Neuronal stem cell (in vitro differentiated cells): ENCODE measurements around the gene LPP.

ENCODE experiments used
- DNase-seq: peaks from one replicate; pipeline ENCODE4 v3.0.0-alpha.2; 2013; ENCODE audit warnings: low spot score
- H2AFZ ChIP-seq: one replicate; pipeline ENCODE4 v1.6.1; 2013; ENCODE audit warnings: mild to moderate bottlenecking, low read length, inconsistent platforms
- H2AK5ac ChIP-seq: 2 replicates; pipeline ENCODE4 v1.6.1; 2013; ENCODE audit warnings: low read depth, mild to moderate bottlenecking, inconsistent platforms, low read length, moderate library complexity, mixed read lengths
- H2BK120ac ChIP-seq: 2 replicates; pipeline ENCODE4 v1.6.1; 2013; ENCODE audit warnings: low read depth, mild to moderate bottlenecking, inconsistent platforms, low read length, moderate library complexity, mixed read lengths
- H2BK12ac ChIP-seq: one replicate; pipeline ENCODE4 v1.6.1; 2013; ENCODE audit warnings: low read length, inconsistent platforms
- H2BK15ac ChIP-seq: 2 replicates; pipeline ENCODE4 v1.6.1; 2013; ENCODE audit warnings: mild to moderate bottlenecking, low read length, inconsistent platforms, mixed read lengths
- H2BK5ac ChIP-seq: one replicate; pipeline ENCODE4 v1.6.1; 2013; ENCODE audit warnings: inconsistent platforms, mild to moderate bottlenecking, low read length, moderate library complexity
- H3K14ac ChIP-seq: one replicate; pipeline ENCODE4 v1.6.1; 2013; ENCODE audit warnings: low read length, inconsistent platforms
- H3K18ac ChIP-seq: 2 replicates; pipeline ENCODE4 v1.6.1; 2013; ENCODE audit warnings: low read length, inconsistent platforms
- H3K23ac ChIP-seq: 2 replicates; pipeline ENCODE4 v1.6.1; 2013; ENCODE audit warnings: low read depth, mild to moderate bottlenecking, mixed read lengths, low read length, inconsistent platforms; ENCODE audit not compliant: poor library complexity
- H3K27ac ChIP-seq: replicated peaks from 3 replicates; pipeline ENCODE4 v1.5.1; 2013; ENCODE audit warnings: low read length, inconsistent platforms
- H3K27me3 ChIP-seq, 3 experiments: 2 replicates each; pipeline ENCODE4 v1.6.1; 2013; ENCODE audit warnings: low read length in 3 of 3, mild to moderate bottlenecking in 2 of 3, inconsistent platforms in 1 of 3, low read depth in 1 of 3, mixed read lengths in 1 of 3, moderate library complexity in 1 of 3; ENCODE audit not compliant: control insufficient read depth in 3 of 3, insufficient read depth in 3 of 3
- H3K36me3 ChIP-seq, 2 donors: replicated peaks in 1 of 2; 2 replicates each; pipeline ENCODE4 v1.6.1; 2013; ENCODE audit warnings: low read length in 2 of 2; ENCODE audit not compliant: control insufficient read depth in 2 of 2, insufficient read depth in 2 of 2
- H3K4ac ChIP-seq: 2 replicates; pipeline ENCODE4 v1.6.1; 2013; ENCODE audit warnings: inconsistent platforms, mild to moderate bottlenecking, low read length, moderate library complexity
- H3K4me1 ChIP-seq, 2 donors: 1 replicate in 1 of 2; 2 replicates in 1 of 2; pipeline ENCODE4 v1.6.1; 2013; ENCODE audit warnings: low read length in 2 of 2, low read depth in 1 of 2; ENCODE audit not compliant: control insufficient read depth in 2 of 2, insufficient read depth in 1 of 2
- H3K4me2 ChIP-seq: one replicate; pipeline ENCODE4 v1.6.1; 2013; ENCODE audit warnings: mild to moderate bottlenecking, low read length, inconsistent platforms; ENCODE audit not compliant: insufficient read depth, poor library complexity, severe bottlenecking
- H3K4me3 ChIP-seq, 2 donors: 2 replicates each; pipeline ENCODE4 v1.5.1; 2013; ENCODE audit warnings: low read length in 2 of 2, mild to moderate bottlenecking in 2 of 2, inconsistent platforms in 1 of 2, moderate library complexity in 1 of 2
- H3K79me1 ChIP-seq: one replicate; pipeline ENCODE4 v1.6.1; 2013; ENCODE audit warnings: low read depth, mild to moderate bottlenecking, inconsistent platforms, low read length, moderate library complexity
- H3K9ac ChIP-seq: one replicate; pipeline ENCODE4 v1.6.1; 2013; ENCODE audit warnings: mild to moderate bottlenecking, low read depth, low read length, inconsistent platforms; ENCODE audit not compliant: poor library complexity
- H3K9me3 ChIP-seq, 2 donors: replicated peaks in 1 of 2; 2 replicates each; pipeline versions ENCODE3 to v1.6.1; 2013; ENCODE audit warnings: low read length in 2 of 2, mild to moderate bottlenecking in 2 of 2, inconsistent platforms in 1 of 2, low read depth in 1 of 2, mixed read lengths in 1 of 2, moderate library complexity in 1 of 2; ENCODE audit not compliant: control insufficient read depth in 2 of 2, insufficient read depth in 1 of 2
- H4K8ac ChIP-seq: one replicate; pipeline ENCODE4 v1.6.1; 2013; ENCODE audit warnings: low read depth, mild to moderate bottlenecking, inconsistent platforms, low read length, moderate library complexity
- H4K91ac ChIP-seq: one replicate; pipeline ENCODE4 v1.6.1; 2013; ENCODE audit warnings: low read length, low read depth, mild to moderate bottlenecking, inconsistent platforms; ENCODE audit not compliant: poor library complexity
- WGBS, 2 donors: extraction: QIAGEN DNeasy Blood & Tissue Kit; methylation state at CpG; one replicate each; pipeline ENCODE4 v1.1.7; 2013; ENCODE audit warnings: missing lambda C conversion rate in 2 of 2, mixed read lengths in 1 of 2; ENCODE audit not compliant: insufficient read length in 2 of 2, insufficient replicate concordance in 1 of 2; ENCODE audit errors: extremely low coverage in 2 of 2; 5-methylcytosine and 5-hydroxymethylcytosine counted together

Gene LPP

DNA sequence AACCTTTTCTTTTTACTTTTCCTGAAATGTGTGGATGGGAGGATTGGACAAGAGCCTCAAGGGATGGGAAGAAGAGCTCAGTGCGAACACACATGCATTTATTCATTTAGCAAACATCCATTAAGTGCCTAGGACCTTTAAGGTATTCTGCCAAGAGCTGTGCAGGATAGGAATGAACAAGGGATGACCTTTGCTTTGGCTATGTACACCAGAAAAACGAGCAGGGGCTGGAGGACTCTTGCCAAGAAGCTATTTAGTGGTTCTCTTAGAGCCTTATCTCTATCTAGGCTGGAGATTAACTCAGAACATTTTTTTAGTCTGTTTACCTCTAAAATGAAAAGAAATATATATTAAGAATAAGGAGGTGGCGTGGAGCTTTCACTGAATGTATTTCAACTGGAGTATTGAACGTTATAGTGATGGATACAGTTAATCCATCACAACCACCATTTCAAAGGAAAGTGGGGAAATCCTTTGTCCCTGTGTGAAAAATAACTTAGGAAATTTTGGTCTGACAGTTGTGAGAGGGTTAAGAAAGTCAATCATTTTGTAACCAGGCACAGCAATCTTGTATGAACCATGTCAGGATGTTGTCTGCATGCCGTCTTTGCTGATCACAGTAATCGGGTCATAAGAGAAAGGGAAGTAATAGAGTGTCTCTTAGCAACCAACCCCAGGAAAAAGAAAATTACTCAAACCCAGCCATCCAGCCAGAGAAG, 279.0 kb downstream of the LPP start:
- H3K23ac ChIP-seq = no peak overlapping the region
- no peak overlapping the region for H2BK5ac ChIP-seq
- no peak overlapping the region for H3K14ac ChIP-seq
- WGBS, 2 donors = no CpG with 5 or more reads among the region's 6 CpGs
- H3K4me2 ChIP-seq = no peak overlapping the region
- H4K8ac ChIP-seq = no peak overlapping the region
- H3K27me3 ChIP-seq = no peaks in the 10 kb centered on the region
- H2BK120ac ChIP-seq = no peak overlapping the region
- no peaks in the 10 kb centered on the region for H3K79me1 ChIP-seq
- H3K4ac ChIP-seq = no peak overlapping the region
- no peak overlapping the region for H2BK15ac ChIP-seq
- no peak overlapping the region for H3K27ac ChIP-seq
- no peak overlapping the region for H3K4me3 ChIP-seq
- no peak for DNase-seq
- no peak overlapping the region for H3K9ac ChIP-seq
- no peaks in the 10 kb centered on the region for H3K9me3 ChIP-seq
- H3K4me1 ChIP-seq = peaks cover 4 to 5% of the 10 kb centered on the region in 2 donors
- no peaks in the 10 kb centered on the region for H3K36me3 ChIP-seq
- no peak overlapping the region for H2AK5ac ChIP-seq
- no peak overlapping the region for H2BK12ac ChIP-seq
- no peak overlapping the region for H4K91ac ChIP-seq
- no peak overlapping the region for H3K18ac ChIP-seq
- H2AFZ ChIP-seq = no peak overlapping the region

GRCh38 chr3:188433521-188434150, 279.7 kb downstream of the LPP start:
- H3K23ac ChIP-seq = no peak overlapping the region
- peaks cover 4 to 5% of the 10 kb centered on the region in 2 donors for H3K4me1 ChIP-seq
- no peak overlapping the region for H2BK5ac ChIP-seq
- H3K4ac ChIP-seq = no peak overlapping the region
- H3K14ac ChIP-seq = no peak overlapping the region
- no peak overlapping the region for H2BK12ac ChIP-seq
- no peak overlapping the region for H3K9ac ChIP-seq
- H3K18ac ChIP-seq = no peak overlapping the region
- H3K4me2 ChIP-seq = no peak overlapping the region
- no peak overlapping the region for H2AFZ ChIP-seq
- no peaks in the 10 kb centered on the region for H3K79me1 ChIP-seq
- no peaks in the 10 kb centered on the region for H3K9me3 ChIP-seq
- no peak overlapping the region for H2BK15ac ChIP-seq
- no CpG with 5 or more reads among the region's 5 CpGs for WGBS, 2 donors
- no peaks in the 10 kb centered on the region for H3K27me3 ChIP-seq
- no peak overlapping the region for H3K27ac ChIP-seq
- no peak overlapping the region for H2BK120ac ChIP-seq
- no peak for DNase-seq
- no peaks in the 10 kb centered on the region for H3K36me3 ChIP-seq
- no peak overlapping the region for H3K4me3 ChIP-seq
- H4K91ac ChIP-seq = no peak overlapping the region
- no peak overlapping the region for H2AK5ac ChIP-seq
- H4K8ac ChIP-seq = no peak overlapping the region

DNA sequence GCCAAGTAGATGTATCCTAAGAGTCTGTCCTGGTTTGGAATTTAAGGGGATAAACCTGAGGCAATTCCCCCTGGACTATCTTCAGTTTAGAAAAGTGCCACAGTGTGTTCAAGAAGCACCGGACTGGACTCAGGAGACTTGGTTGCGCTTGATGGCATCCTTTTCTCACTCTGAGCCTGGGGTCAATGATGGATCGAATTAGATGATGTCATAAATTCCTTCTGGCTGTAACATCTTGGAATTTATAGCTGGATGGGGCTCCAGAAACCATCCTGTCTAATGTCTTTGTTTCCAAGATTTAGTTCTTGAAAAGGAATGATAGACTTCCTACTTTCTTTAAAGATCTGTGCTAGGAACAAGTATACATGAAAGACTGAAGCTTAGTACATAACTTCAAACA, 280.6 kb downstream of the LPP start:
- Histone ChIP-seq H3K4me3 (no peak overlapping the region), H2BK5ac (no peak overlapping the region), H2AK5ac (no peak overlapping the region), H4K8ac (no peak overlapping the region), H3K27me3 (no peaks in the 10 kb centered on the region), H3K4me1 (peaks cover 4 to 5% of the 10 kb centered on the region in 2 donors), H3K36me3 (no peaks in the 10 kb centered on the region), H2BK12ac (no peak overlapping the region), H2AFZ (no peak overlapping the region), H3K4me2 (no peak overlapping the region), H2BK120ac (no peak overlapping the region), H3K23ac (no peak overlapping the region), H3K18ac (no peak overlapping the region), H2BK15ac (no peak overlapping the region), H3K14ac (no peak overlapping the region), H3K9ac (no peak overlapping the region), H4K91ac (no peak overlapping the region), H3K27ac (no peak overlapping the region), H3K4ac (no peak overlapping the region), H3K9me3 (no peaks in the 10 kb centered on the region), H3K79me1 (no peaks in the 10 kb centered on the region)
- no CpG with 5 or more reads among the region's 3 CpGs for WGBS, 2 donors
- DNase-seq = no peak

GRCh38 chr3:188435266-188435665, 281.3 kb downstream of the LPP start:
- Histone ChIP-seq H4K91ac (no peak overlapping the region), H3K9ac (no peak overlapping the region), H2AK5ac (no peak overlapping the region), H2BK15ac (no peak overlapping the region), H3K4me2 (no peak overlapping the region), H3K27ac (no peak overlapping the region), H3K14ac (no peak overlapping the region), H2AFZ (no peak overlapping the region), H2BK12ac (no peak overlapping the region), H3K18ac (no peak overlapping the region), H3K9me3 (no peaks in the 10 kb centered on the region), H2BK120ac (no peak overlapping the region), H3K4me1 (peaks cover 4 to 5% of the 10 kb centered on the region in 2 donors), H3K4me3 (no peak overlapping the region), H2BK5ac (no peak overlapping the region), H3K4ac (no peak overlapping the region), H3K27me3 (no peaks in the 10 kb centered on the region), H3K36me3 (no peaks in the 10 kb centered on the region), H3K79me1 (no peaks in the 10 kb centered on the region), H4K8ac (no peak overlapping the region), H3K23ac (no peak overlapping the region)
- DNase-seq = no peak
- WGBS, 2 donors = no CpG with 5 or more reads among the region's 1 CpG
